Psoas muscle (tissue), 8 donors: ENCODE measurements around the gene GP1BA. TPM values are rescaled to one million over a fixed set of nuclear protein-coding genes. Genes with fewer than 3 reads are reported as not detected.

ENCODE experiments used
- ATAC-seq, 4 donors: fragments of 200-7000 bp; cut with Tn5 transposase; one replicate each; pipeline ENCODE4 v1.9.1; 2020; ENCODE audit warnings: moderate library complexity in 3 of 4, mild to moderate bottlenecking in 2 of 4
- DNase-seq, 2 donors: peaks; one replicate each; pipeline ENCODE4 v3.0.0-alpha.2; 2020
- H3K27ac ChIP-seq: fragments of 200-600 bp; one replicate; pipeline ENCODE4 v1.8.0; 2022
- H3K27me3 ChIP-seq, 3 donors: fragments of 200-600 bp in 1 of 3; one replicate each; pipeline versions ENCODE4 v1.6.1 to v1.8.0; 2013 to 2022; ENCODE audit warnings: low read length in 2 of 3, mild to moderate bottlenecking in 2 of 3, moderate library complexity in 1 of 3; ENCODE audit not compliant: insufficient read depth in 3 of 3
- H3K36me3 ChIP-seq, 2 donors: fragments of 200-600 bp in 1 of 2; one replicate each; pipeline versions ENCODE4 v1.6.1 to v1.8.0; 2013 to 2022; ENCODE audit warnings: low read depth in 1 of 2, mild to moderate bottlenecking in 1 of 2, moderate library complexity in 1 of 2; ENCODE audit not compliant: insufficient read depth in 1 of 2
- H3K4me1 ChIP-seq: fragments of 200-600 bp; one replicate; pipeline ENCODE4 v1.8.0; 2022
- H3K4me3 ChIP-seq: fragments of 200-600 bp; one replicate; pipeline ENCODE4 v1.8.0; 2022; ENCODE audit warnings: mild to moderate bottlenecking
- H3K9me3 ChIP-seq: fragments of 200-600 bp; one replicate; pipeline ENCODE4 v1.8.0; 2022
- CTCF ChIP-seq: fragments of 200-600 bp; IDR thresholded peaks from one replicate; pipeline ENCODE4 v1.8.0; 2022; ENCODE audit warnings: antibody characterized with exemption
- WGBS, 3 donors: extraction: QIAGEN DNeasy Blood & Tissue Kit; methylation state at CpG; one replicate each; pipeline versions ENCODE4 v1.1.6 to v1.1.7; 2013; 5-methylcytosine and 5-hydroxymethylcytosine counted together
- intact Hi-C, 2 donors: fragments of 100-400 bp; cut with DNase I; formaldehyde crosslinking; loops; one replicate each; pipeline versions ENCODE4 v1.11.0 to v1.14.2; 2022
- polyA plus RNA-seq, 3 donors: library from polyadenylated mRNA; stranded (reverse); fragments of 200-250 nt; gene quantifications; one replicate each; pipeline ENCODE4 v1.2.3, GENCODE V29; 2013
- total RNA-seq, 4 donors: library from RNA; stranded (reverse); fragmentation: NEBNext Ultra II Directional in 2 of 4; extraction: Animal tissue kit (Norgen Biotek cat#: 25700) in 2 of 4; gene quantifications; one replicate each; pipeline versions ENCODE4 v1.2.1 to v1.2.4, GENCODE V29; 2021 to 2023
- donor health status: healthy with polysubstance abuse.
- donor health status: DM: no; HTN: no; CAD: no; lungs with moderate emphysema.
- donor health status: Bipolar disorder and iron deficiency.
- donor health status: healthy.
- donor health status: DM: yes; HTN: yes; CAD: no.
- donor health status: DM: no; HTN: no; CAD: no.
- donor health status: DM: no; HTN: no; CAD: no.
- donor health status: DM: yes; HTN: yes; CAD: no.

The GP1BA gene
- total and polyA plus RNA-seq, 7 donors = 0.04 to 0.10 (median 0.05) TPM; not detected in 4

GRCh38 chr17:4891411-4892410, 40.4 kb upstream of the GP1BA start:
- Histone ChIP-seq H3K4me3 (no peak overlapping the region), H3K27ac (no peak overlapping the region), H3K36me3 (peaks cover 1 to 100% of the 10 kb centered on the region in 2 donors), H3K27me3 (no peaks in the 10 kb centered on the region), H3K9me3 (no peaks in the 10 kb centered on the region), H3K4me1 (no peaks in the 10 kb centered on the region)
- no peak for TF ChIP-seq CTCF
- WGBS, 3 donors = 89 to 95% (median 90%) methylated on average over 40 to 42 of the region's 42 CpGs
- ATAC-seq = no peak
- intact Hi-C loops = no loop called here
- DNase-seq = peak in 1 of 2 donors; percentile 47

- DNase-seq (peak in 1 of 2 donors; percentile 50), ATAC-seq (no peak)
- intact Hi-C loops = no loop called here
- TF ChIP-seq CTCF = no peak
- Histone ChIP-seq H3K4me1 (no peaks in the 10 kb centered on the region), H3K36me3 (peaks cover 0 to 97% of the 10 kb centered on the region in 2 donors), H3K4me3 (no peak overlapping the region), H3K27me3 (no peaks in the 10 kb centered on the region), H3K9me3 (no peaks in the 10 kb centered on the region), H3K27ac (no peak overlapping the region)
- WGBS, 3 donors = 82 to 87% (median 84%) methylated on average over 22 to 23 of the region's 23 CpGs
Measured at GRCh38 chr17:4892499-4893221, 39.4 kb upstream of the GP1BA start.

DNA sequence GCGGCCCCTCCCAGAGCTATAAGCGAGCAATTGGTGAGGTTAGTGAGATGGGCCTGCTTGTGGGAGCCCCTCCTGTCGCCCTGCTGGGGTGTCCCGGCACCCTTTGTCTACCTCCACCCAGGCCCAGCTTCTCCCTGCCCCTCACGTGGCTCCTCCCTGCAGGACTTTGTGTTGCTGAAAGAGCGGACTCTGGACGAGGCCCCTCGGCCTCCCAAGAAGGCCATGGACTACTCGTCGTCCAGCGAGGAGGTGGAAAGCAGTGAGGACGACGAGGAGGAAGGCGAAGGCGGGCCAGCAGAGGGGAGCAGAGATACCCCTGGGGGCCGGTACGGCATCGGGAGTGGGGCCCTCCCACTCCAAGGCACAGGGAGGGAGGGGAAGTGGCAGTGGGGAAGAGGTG, 38.8 kb upstream of the GP1BA start:
- WGBS, 3 donors = 85 to 91% (median 90%) methylated on average over 13 to 18 of the region's 18 CpGs

More for the DNA sequence above, 38.8 kb upstream of the GP1BA start:
- no peaks in the 10 kb centered on the region for H3K27me3 ChIP-seq
- no peak overlapping the region for H3K4me3 ChIP-seq
- DNase-seq (peak in 1 of 2 donors; percentile 48), ATAC-seq (no peak)
- H3K9me3 ChIP-seq = no peaks in the 10 kb centered on the region
- H3K27ac ChIP-seq = no peak overlapping the region
- no peaks in the 10 kb centered on the region for H3K4me1 ChIP-seq
- H3K36me3 ChIP-seq = peaks cover 0 to 91% of the 10 kb centered on the region in 2 donors
- intact Hi-C loops = no loop called here
- no peak for TF ChIP-seq CTCF
